Activated CD4-positive, alpha-beta T cell treated with anti-CD3 and anti-CD28 coated beads for 24 hours (primary cell): ENCODE data around the gene NAP1L4.

Source experiments
- DNase-seq, 2 donors: peaks; one replicate each; pipeline ENCODE4 v3.0.0-alpha.2; 2020; ENCODE audit warnings: low read depth in 2 of 2

NAP1L4 gene

GRCh38 chr11:2922655-2923054 lies 69.5 kb downstream of the NAP1L4 start:
- no peak for DNase-seq

- no peak for DNase-seq
Measured at GRCh38 chr11:2921742-2922493, 70.2 kb downstream of the NAP1L4 start.

- no peak for DNase-seq
Measured at GRCh38 chr11:2921261-2921660, 70.9 kb downstream of the NAP1L4 start.

GRCh38 chr11:2920343-2920742 lies 71.8 kb downstream of the NAP1L4 start:
- DNase-seq, result no peak

- no peak for DNase-seq
Measured at GRCh38 chr11:2919837-2920236, 72.3 kb downstream of the NAP1L4 start.

- no peak for DNase-seq
Measured at GRCh38 chr11:2919188-2919587, 72.9 kb downstream of the NAP1L4 start.

- no peak for DNase-seq
Measured at GRCh38 chr11:2917842-2918490, 74.2 kb downstream of the NAP1L4 start.

GRCh38 chr11:2916892-2917645 lies 75.1 kb downstream of the NAP1L4 start:
- no peak for DNase-seq

GRCh38 chr11:2916114-2916891 lies 75.8 kb downstream of the NAP1L4 start:
- no peak for DNase-seq

- DNase-seq, result no peak
Measured at GRCh38 chr11:2915473-2915872, 76.7 kb downstream of the NAP1L4 start.

- DNase-seq, result no peak
Measured at GRCh38 chr11:2914455-2915195, 77.5 kb downstream of the NAP1L4 start.

GRCh38 chr11:2913776-2914175 lies 78.4 kb downstream of the NAP1L4 start:
- DNase-seq, result no peak

- DNase-seq, result no peak
Measured at GRCh38 chr11:2913019-2913431, 79.1 kb downstream of the NAP1L4 start.

GRCh38 chr11:2912498-2912897 lies 79.6 kb downstream of the NAP1L4 start:
- DNase-seq, result no peak

GRCh38 chr11:2911785-2912391 lies 80.2 kb downstream of the NAP1L4 start:
- no peak for DNase-seq

- no peak for DNase-seq
Measured at GRCh38 chr11:2911088-2911784, 80.9 kb downstream of the NAP1L4 start.

GRCh38 chr11:2910401-2910955 lies 81.7 kb downstream of the NAP1L4 start:
- no peak for DNase-seq

- DNase-seq, result no peak
Measured at GRCh38 chr11:2909133-2909902, 82.8 kb downstream of the NAP1L4 start.

- DNase-seq, result no peak
Measured at GRCh38 chr11:2908130-2908529, 84.0 kb downstream of the NAP1L4 start.
